ENCODE data around the gene VSIG10L2. TPM values are rescaled to one million over a fixed set of nuclear protein-coding genes. Genes with fewer than 3 reads are reported as not detected.
A peak's percentile ranks its signal among the peaks of the same experiment; 100 is the strongest.
"Not testable (repeated sequence)": the region's sequence is repeated elsewhere in the genome, so short reads cannot be mapped to it uniquely, and the experiment has no call there.

The VSIG10L2 gene
- not detected for polyA plus RNA-seq (ENCODE audit: low read depth in 6 of 6)

DNA sequence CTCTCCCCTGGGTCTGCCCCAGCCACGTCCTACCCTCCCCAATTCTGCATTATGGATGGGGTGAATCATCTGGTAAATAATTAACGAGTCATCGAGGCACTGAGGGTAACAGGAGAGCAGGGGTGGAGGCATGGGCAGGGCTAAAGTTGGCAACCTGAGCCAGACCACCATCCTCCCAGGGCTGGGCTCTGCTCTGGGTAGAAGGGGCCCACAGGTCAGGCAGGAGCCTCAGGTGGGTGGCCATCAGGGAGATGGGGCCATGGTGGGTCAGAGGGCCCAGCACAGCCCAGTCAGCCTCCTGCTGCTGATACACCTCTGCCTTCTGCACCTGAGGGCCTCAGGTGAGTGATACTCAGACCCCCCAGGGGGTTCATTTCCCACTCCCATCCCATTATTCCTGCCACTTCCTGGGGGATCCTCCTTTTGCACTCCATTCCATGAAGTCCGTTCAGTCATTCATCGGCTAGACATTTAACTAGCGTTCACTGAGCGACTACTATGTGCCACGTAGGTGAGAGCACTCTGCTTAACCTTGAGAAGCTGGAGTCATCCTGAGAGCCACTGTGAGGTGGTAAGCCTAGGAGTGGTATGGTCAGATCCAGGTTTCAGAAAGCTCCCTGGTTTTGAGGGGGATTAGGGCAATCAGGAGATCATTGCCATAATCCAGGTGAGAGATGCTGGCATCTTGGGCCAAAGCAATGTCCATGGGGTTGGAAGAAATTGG is at the start of gene VSIG10L2:
Gene VSIG10L2 (plus strand): TSS at position 248 of the 724 bp plus-strand sequence. CDS start 12 bp downstream, at position 260.
- H3K27ac Mint-ChIP-seq = no peak within 1 kb of the TSS
- no peaks in the 10 kb centered on the region for H3K9me3 Mint-ChIP-seq
- peaks cover 0 to 4% (median 0%) of the 10 kb centered on the region in 3 donors for H3K4me1 Mint-ChIP-seq
- H3K36me3 Mint-ChIP-seq = no peaks in the 10 kb centered on the region
- H3K4me3 Mint-ChIP-seq = peak within 1 kb of the TSS in 1 of 8 donors; percentile 74
- ATAC-seq (ENCODE audit: low read depth in 2 of 2) (no peak), DNase-seq (no peak)
- H3K27me3 Mint-ChIP-seq = peaks cover 0 to 25% (median 12%) of the 10 kb centered on the region in 3 donors

DNA sequence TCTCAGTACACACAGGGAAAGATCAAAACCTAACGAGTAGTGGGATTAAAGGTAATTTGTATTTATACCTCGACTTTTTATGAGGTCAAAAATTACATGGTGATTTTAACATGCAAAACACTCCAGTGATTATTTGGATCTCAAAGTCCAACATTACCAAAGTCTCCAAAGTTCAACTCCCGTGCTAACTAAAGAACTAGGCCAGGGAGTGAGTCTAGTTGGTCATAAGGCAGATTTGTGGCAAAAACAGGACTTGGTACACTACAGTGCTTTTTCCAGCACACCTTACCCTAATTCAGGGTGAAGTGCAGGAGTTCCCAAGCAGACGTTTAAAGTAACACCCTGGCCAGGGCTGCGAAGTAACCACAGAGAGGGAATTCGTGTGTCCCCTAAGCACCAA is 44.0 kb upstream of the VSIG10L2 start:
- Mint-ChIP-seq H3K4me1 (peaks cover 20 to 27% (median 22%) of the 10 kb centered on the region in 3 donors), H3K9me3 (peaks cover 0 to 6% (median 0%) of the 10 kb centered on the region in 7 donors), H3K36me3 (no peaks in the 10 kb centered on the region), H3K4me3 (peak overlapping the region; percentile 32 to 98 (median 78)), H3K27me3 (peaks cover 19 to 22% (median 21%) of the 10 kb centered on the region in 3 donors), H3K27ac (peak overlapping the region in 1 of 6 donors; percentile 19)
- DNase-seq (no peak), ATAC-seq (ENCODE audit: low read depth in 2 of 2) (no peak)

DNA sequence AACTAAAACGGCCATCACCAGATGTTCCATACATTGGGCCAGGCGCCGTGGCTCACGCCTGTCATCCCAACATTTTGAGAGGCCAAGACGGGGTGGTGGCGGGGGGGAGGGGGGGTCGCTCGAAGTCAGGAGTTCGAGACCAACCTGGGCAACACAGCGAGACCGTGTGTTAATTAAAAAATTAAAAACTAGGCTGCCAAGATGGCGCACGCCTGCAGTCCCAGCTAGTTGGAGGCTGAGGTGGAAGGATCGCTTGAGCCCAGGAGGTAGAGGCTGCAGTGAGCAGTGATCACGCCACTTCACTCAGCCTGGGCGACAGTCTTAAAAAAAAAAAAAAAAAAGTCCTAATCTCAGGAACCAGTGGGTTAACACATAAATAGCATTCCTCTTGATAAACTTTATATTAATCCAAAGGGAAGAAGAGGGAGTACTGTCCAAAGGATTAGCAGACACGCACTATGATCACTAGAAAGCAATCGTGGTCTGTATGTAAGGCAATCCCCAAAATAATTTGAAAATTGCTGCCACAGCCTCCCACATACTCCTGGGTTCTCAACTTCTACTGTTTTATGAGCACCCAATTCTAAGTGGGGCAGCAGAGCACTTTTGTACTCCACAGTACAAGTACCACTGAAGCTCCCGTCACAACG is 43.4 kb upstream of the VSIG10L2 start:
- peaks cover 19 to 22% (median 21%) of the 10 kb centered on the region in 3 donors for H3K27me3 Mint-ChIP-seq
- H3K36me3 Mint-ChIP-seq = no peaks in the 10 kb centered on the region
- DNase-seq (no peak), ATAC-seq (ENCODE audit: low read depth in 2 of 2) (no peak)
- peaks cover 0 to 6% (median 0%) of the 10 kb centered on the region in 7 donors for H3K9me3 Mint-ChIP-seq
- H3K4me3 Mint-ChIP-seq = peak overlapping the region; percentile 91 to 98 (median 96)
- H3K27ac Mint-ChIP-seq = peak overlapping the region in 5 of 6 donors; percentile 75 to 96 (median 90)
- H3K4me1 Mint-ChIP-seq = peaks cover 20 to 27% (median 22%) of the 10 kb centered on the region in 3 donors

DNA sequence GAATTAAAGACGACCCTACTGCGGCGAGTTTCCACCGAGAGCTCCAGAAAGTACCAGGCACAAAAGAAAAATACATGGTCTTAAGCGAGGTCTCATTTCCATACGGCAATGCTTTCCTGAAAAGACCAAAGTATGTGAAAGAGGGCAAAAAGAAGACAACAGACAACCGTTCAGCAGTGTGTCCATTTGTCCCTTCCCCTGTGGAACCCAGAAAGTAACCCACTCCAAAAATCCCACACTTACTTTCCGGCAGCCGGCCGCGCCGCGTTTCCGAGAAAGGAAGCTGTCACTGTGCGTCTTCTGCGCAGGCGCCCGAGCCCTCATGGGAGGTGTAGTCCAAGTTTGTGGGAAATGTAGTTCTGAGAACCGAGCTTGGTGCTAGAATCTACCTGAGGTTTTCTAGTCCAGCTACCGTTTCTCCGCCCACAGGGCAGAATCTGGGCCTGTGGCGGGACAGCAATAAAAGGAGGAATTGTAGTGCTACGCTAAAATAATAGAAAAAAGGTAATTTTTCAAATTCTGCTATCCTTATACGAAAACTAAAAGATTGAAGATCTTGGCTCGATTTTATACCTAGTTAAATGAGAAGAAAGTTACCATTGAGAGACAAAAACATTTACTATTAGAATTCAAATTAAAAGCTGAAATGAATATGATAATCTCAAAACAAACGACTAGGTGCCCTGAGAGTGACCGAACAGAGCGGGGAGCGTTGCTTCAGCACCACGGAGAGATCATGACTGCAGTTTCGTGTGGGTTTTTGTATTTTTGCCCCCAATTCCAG is 42.7 kb upstream of the VSIG10L2 start, which contains the start of gene PUS3:
Gene PUS3 (minus strand): TSS at position 280 of the 784 bp plus-strand sequence. CDS start 6,922 bp downstream, outside the sequence.
- H3K27me3 Mint-ChIP-seq = peaks cover 23 to 27% (median 24%) of the 10 kb centered on the region in 3 donors
- H3K36me3 Mint-ChIP-seq = no peaks in the 10 kb centered on the region
- ATAC-seq (ENCODE audit: low read depth in 2 of 2) (peak; percentile 95), DNase-seq (peak; percentile 81)
- peaks cover 0 to 6% (median 0%) of the 10 kb centered on the region in 7 donors for H3K9me3 Mint-ChIP-seq
- peaks cover 15 to 27% (median 22%) of the 10 kb centered on the region in 3 donors for H3K4me1 Mint-ChIP-seq
- peak within 1 kb of the TSS; percentile 91 to 98 (median 96) for H3K4me3 Mint-ChIP-seq
- H3K27ac Mint-ChIP-seq = peak within 1 kb of the TSS; percentile 86 to 96 (median 91)

DNA sequence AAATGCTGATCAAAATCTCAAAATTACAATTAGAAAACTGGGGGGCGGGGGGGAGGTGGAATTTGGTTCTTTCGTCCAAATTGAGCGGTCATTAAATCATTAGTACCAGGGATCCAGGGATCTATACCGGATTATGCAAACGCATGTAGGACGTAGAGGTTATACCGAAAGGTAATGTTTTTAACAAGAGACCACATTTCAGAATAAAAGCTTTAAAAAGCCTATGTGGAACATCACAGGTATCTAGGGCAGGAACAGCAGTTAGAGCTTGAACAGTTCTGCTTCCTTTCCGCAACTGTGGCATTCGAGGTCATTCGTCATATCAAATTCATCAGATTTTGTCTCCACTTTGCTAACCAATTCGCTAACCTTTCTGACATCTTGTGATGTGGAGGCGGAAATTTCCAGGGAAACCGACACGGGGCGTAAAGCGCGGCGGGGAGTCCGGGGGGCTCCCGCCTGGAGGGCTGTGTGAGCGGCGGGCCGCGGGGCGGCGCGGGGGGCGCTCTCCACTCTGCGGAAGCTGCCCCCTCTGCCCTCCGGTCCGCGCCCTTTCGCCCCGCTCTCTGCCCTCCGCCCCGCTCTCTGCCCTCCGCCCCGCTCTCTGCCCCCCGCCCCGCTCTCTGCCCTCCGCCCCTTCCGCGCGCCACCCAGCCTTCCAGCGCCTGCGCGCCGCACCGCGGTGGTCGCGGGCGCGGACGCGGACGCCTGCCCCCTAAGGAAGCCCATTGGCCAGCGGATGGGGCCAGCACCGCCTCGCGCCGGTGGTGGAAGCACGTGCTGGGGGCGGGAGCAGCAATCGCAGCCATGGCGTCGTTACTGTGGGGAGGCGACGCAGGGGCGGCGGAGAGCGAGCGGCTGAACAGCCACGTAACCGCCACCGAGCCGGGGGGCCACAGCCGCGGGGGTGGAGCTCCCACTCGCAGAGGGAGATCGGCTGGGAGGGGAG is 41.9 kb upstream of the VSIG10L2 start, which contains the start of gene DDX25:
Gene DDX25 (plus strand): TSS at position 798 of the 949 bp plus-strand sequence. CDS start 10 bp downstream, at position 808.
- Mint-ChIP-seq H3K4me3 (peak within 1 kb of the TSS; percentile 91 to 98 (median 96)), H3K27ac (peak within 1 kb of the TSS in 5 of 6 donors; percentile 57 to 96 (median 87)), H3K4me1 (peaks cover 12 to 27% (median 22%) of the 10 kb centered on the region in 3 donors), H3K27me3 (peaks cover 30 to 35% (median 32%) of the 10 kb centered on the region in 3 donors), H3K36me3 (no peaks in the 10 kb centered on the region), H3K9me3 (peaks cover 0 to 6% (median 0%) of the 10 kb centered on the region in 7 donors)
- ATAC-seq (ENCODE audit: low read depth in 2 of 2) = peak; percentile 12 to 28
- DNase-seq = no peak

DNA sequence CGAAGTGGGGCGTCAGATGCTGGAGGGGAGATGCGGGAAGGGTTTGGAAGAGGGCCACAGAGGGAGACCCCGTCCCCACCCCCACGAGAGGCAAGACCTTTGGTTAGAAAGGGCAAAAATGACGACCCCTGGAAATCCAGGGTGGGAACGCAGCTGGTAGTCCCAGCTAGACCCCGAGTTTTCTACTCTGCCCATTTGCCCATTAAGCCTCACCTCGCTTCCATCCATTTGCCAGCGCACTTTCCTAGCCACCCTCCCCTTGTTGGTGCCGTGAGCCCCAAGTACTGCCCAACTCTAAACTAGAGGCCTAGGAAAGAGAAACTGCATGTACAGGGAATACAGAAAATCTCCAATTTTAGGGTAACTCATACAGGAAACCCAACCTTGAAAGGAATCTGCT is 41.2 kb upstream of the VSIG10L2 start:
- ATAC-seq (ENCODE audit: low read depth in 2 of 2) = no peak
- Mint-ChIP-seq H3K27ac (peak overlapping the region in 2 of 6 donors; percentile 59 to 69), H3K36me3 (no peaks in the 10 kb centered on the region), H3K4me3 (peak overlapping the region; percentile 70 to 97 (median 85)), H3K9me3 (peaks cover 0 to 6% (median 0%) of the 10 kb centered on the region in 7 donors), H3K27me3 (peaks cover 31 to 38% (median 34%) of the 10 kb centered on the region in 3 donors), H3K4me1 (peaks cover 12 to 27% (median 16%) of the 10 kb centered on the region in 3 donors)
- DNase-seq = no peak

DNA sequence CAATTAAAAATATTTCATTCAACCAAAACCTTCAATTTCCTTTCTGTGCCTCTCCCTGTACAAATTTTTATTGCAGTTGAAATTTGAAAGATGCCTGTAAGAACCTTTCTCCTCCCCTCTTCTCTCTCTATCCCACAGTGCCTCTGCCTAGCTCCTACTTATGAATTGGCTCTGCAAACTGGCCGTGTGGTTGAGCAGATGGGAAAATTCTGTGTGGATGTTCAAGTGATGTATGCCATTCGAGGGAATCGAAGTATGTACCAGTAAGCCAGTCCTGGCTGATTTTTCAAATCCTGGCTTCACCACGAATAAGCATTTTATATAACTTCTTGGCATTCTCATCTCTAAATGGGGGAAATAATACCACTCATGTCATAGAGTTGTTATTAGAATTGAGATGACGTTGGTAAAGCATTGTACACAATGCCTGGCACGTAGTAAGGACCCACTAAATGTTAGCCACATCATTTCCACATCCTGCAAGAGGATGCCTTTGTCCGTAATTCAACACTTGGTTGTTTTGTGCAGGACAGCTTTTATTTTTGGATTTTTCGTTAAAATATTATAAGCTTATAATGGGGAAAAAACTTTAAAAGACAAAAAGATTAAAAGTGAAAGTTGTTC is 35.5 kb upstream of the VSIG10L2 start:
- no peaks in the 10 kb centered on the region for H3K4me1 Mint-ChIP-seq
- H3K36me3 Mint-ChIP-seq = no peaks in the 10 kb centered on the region

DNA sequence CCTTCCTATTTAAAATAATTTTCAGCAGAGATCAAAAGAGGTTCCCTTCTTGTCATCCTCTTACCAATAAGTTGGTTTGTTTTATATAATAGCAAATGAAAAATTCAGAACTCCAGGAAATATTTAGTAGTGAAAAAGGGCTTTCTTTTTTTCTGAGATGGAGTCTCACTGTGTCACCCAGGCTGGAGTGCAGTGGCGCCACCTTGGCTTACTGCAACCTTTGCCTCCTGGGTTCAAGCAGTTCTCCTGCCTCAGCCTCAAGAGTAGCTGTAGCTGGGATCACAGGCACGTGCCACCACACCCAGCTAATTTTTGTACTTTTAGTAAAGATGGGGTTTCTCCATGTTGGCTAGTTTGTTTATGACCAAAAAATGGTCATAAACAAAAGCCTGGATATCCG is 31.2 kb upstream of the VSIG10L2 start:
- not testable (repeated sequence) for H3K4me3 Mint-ChIP-seq; ATAC-seq (ENCODE audit: low read depth in 2 of 2); H3K9me3 Mint-ChIP-seq; H3K36me3 Mint-ChIP-seq; H3K4me1 Mint-ChIP-seq; DNase-seq
- Mint-ChIP-seq H3K27ac (peak overlapping the region in 1 of 6 donors; percentile 18), H3K27me3 (peaks cover 43 to 57% (median 50%) of the 10 kb centered on the region in 3 donors)

More for the DNA sequence above, 35.5 kb upstream of the VSIG10L2 start:
- H3K27ac Mint-ChIP-seq = no peak overlapping the region
- H3K4me3 Mint-ChIP-seq = no peak overlapping the region
- peaks cover 29 to 53% (median 42%) of the 10 kb centered on the region in 3 donors for H3K27me3 Mint-ChIP-seq
- ATAC-seq (ENCODE audit: low read depth in 2 of 2) (no peak), DNase-seq (no peak)
- peaks cover 0 to 6% (median 0%) of the 10 kb centered on the region in 7 donors for H3K9me3 Mint-ChIP-seq

DNA sequence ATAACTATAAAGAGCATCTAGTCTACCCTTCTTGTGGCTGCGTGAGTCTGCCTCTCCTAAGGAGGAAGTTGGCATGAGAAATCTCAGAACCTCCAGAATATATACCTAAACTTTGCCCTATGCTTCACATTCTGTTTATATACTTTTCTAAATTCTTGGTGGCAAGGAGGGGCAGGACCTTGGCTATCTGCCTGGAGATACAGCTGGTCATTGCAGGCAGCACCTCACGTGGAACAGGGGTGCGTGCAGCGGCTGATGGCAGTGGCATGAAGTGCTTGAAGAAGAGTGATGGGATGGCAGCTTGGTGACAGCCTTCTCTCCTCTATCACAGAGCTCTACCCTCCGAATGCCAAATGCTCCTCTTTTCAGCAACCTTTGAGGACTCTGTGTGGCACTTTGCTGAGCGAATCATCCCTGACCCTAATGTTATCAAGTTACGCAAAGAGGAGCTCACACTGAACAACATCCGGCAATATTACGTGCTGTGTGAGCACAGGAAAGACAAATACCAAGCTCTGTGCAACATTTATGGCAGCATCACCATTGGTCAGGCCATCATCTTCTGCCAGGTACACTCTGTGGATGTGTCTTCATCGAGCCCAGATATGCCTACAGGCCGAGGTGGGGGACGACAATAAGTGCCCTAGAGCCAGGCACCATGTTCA is 29.0 kb upstream of the VSIG10L2 start:
- H3K36me3 Mint-ChIP-seq = no peaks in the 10 kb centered on the region
- no peak overlapping the region for H3K4me3 Mint-ChIP-seq
- H3K4me1 Mint-ChIP-seq = no peaks in the 10 kb centered on the region
- no peak for DNase-seq
- H3K27ac Mint-ChIP-seq = peak overlapping the region in 1 of 6 donors; percentile 44
- H3K27me3 Mint-ChIP-seq = peaks cover 46 to 52% (median 50%) of the 10 kb centered on the region in 3 donors
- no peaks in the 10 kb centered on the region for H3K9me3 Mint-ChIP-seq
- no peak for ATAC-seq (ENCODE audit: low read depth in 2 of 2)

DNA sequence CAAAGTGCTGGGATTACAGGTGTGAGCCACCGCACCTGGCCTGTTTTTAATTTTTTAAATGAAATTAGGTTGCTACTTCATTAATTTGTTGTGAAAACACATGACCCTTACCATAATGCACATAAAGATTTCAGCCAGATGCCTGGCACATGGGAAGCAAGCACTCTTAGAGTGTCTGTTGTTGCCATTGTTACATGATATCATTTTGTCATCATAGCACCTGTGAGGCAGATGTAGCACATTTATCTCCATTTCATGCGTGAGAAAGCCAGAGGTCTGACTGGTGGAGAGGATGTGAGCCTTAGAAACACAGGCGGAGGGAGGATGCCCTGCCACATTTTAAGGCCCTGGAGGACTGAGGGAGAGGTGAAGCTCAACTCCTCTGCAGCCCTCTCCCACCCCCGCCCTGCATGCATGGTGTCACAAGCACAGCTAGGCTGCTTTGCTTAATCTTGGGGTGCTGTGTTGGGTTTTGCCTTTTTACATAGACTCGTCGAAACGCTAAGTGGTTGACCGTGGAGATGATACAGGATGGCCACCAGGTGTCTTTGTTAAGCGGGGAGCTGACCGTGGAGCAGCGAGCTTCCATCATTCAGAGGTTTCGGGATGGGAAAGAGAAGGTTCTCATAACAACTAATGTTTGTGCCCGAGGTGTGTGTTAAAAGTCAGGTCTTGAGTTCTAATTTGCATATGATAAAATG is 27.6 kb upstream of the VSIG10L2 start:
- H3K9me3 Mint-ChIP-seq = no peaks in the 10 kb centered on the region
- DNase-seq = no peak
- H3K27me3 Mint-ChIP-seq = peaks cover 39 to 54% (median 42%) of the 10 kb centered on the region in 3 donors
- no peak overlapping the region for H3K27ac Mint-ChIP-seq
- no peaks in the 10 kb centered on the region for H3K36me3 Mint-ChIP-seq
- ATAC-seq (ENCODE audit: low read depth in 2 of 2) = no peak
- no peak overlapping the region for H3K4me3 Mint-ChIP-seq
- H3K4me1 Mint-ChIP-seq = peaks cover 0 to 5% (median 3%) of the 10 kb centered on the region in 3 donors

DNA sequence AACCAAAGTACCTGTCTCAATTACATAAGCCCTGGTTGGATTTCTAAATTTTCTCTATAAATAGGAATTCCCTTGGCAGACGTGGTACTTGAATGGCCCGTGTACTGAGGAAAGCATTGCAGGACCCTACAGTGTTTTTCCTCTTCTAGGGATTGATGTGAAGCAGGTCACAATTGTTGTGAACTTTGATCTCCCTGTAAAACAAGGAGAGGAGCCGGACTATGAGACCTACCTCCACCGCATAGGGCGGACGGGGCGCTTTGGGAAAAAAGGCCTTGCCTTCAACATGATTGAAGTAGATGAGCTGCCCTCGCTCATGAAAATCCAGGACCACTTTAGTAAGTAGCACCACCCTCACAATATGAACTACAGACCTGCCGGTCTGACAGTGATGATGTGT is 24.8 kb upstream of the VSIG10L2 start:
- Mint-ChIP-seq H3K36me3 (no peaks in the 10 kb centered on the region), H3K4me1 (peaks cover 0 to 6% (median 3%) of the 10 kb centered on the region in 3 donors), H3K9me3 (no peaks in the 10 kb centered on the region), H3K4me3 (peak overlapping the region in 1 of 8 donors; percentile 45), H3K27me3 (peaks cover 41 to 64% (median 43%) of the 10 kb centered on the region in 3 donors), H3K27ac (peak overlapping the region in 3 of 6 donors; percentile 12 to 76 (median 15))
- ATAC-seq (ENCODE audit: low read depth in 2 of 2) (no peak), DNase-seq (no peak)
